SH-SY5Y (cell line): ENCODE results near the gene MAT1A.

ENCODE experiments used
- GATA2 ChIP-seq: IDR thresholded peaks from 2 replicates; pipeline ENCODE4 v1.6.1; 2011; ENCODE audit warnings: mild to moderate bottlenecking, low read depth, low read length
- GATA3 ChIP-seq: IDR thresholded peaks from 2 replicates; pipeline ENCODE4 v1.6.1; 2011; ENCODE audit warnings: low read depth, mild to moderate bottlenecking, low read length, moderate library complexity

DNA sequence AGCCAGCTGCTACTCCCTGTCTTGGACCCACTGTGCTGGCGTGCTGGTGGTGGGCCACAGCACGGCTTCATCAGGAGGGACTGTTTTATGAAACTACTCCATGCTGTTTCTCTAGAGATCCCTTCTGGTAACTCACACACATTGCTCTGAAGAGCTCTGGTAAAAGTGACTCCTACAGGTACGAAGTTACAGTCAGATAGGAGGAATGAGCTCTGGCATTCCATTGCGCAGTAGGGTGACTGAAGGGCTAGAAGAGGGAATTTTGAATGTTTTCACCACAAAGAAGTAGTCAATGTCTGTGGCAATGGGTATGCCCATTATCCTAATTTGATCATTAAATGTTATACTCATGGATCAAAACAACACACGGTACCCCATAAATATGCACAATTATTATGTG is 609 bp downstream of the MAT1A start:
- no peak for TF ChIP-seq GATA2
- no peak for TF ChIP-seq GATA3
